HEK293 (cell line): Measurements from ENCODE around the gene PACRG.

ENCODE experiments used
- CTCF ChIA-PET: fragments of 350-600 bp; formaldehyde crosslinking; extraction: SDS; loops from one replicate; lab custom pipeline; 2021; ENCODE audit warnings: antibody characterized with exemption; lab: Yijun Ruan, JAX
- POLR2A ChIA-PET: fragments of 300-600 bp; formaldehyde crosslinking; extraction: SDS; loops from one replicate; lab custom pipeline; 2020; ENCODE audit warnings: antibody characterized with exemption, inconsistent platforms; lab: Yijun Ruan, JAX
- H3K27ac ChIP-seq: fragments of 200-500 bp; sonication (Bioruptor generic); 2 replicates; pipeline ENCODE4 v1.5.1; 2014; ENCODE audit warnings: low read depth, low read length, control low read depth, inconsistent platforms; ENCODE audit errors: extremely low read depth
- H3K36me3 ChIP-seq, 2 experiments: fragments of 200-500 bp in 1 of 2; sonication (Bioruptor generic) in 1 of 2; 1 replicate in 1 of 2; 2 replicates in 1 of 2; pipeline ENCODE4 v1.5.1; 2014 to 2017; ENCODE audit warnings: inconsistent platforms in 2 of 2, low read length in 2 of 2; ENCODE audit not compliant: control insufficient read depth in 2 of 2, insufficient read depth in 1 of 2
- H3K4me1 ChIP-seq: fragments of 200-500 bp; sonication (Bioruptor generic); 2 replicates; pipeline ENCODE4 v1.5.1; 2014; ENCODE audit warnings: mild to moderate bottlenecking, low read length, inconsistent platforms; ENCODE audit not compliant: control insufficient read depth, insufficient read depth
- H3K4me3 ChIP-seq: 2 replicates; pipeline ENCODE4 v1.5.1; 2011; ENCODE audit warnings: low read depth, mild to moderate bottlenecking, control low read depth, low read length, moderate library complexity
- H3K9me3 ChIP-seq: fragments of 200-500 bp; sonication (Bioruptor generic); 2 replicates; pipeline ENCODE4 v1.5.1; 2014; ENCODE audit warnings: low read depth, low read length, inconsistent platforms; ENCODE audit not compliant: control insufficient read depth, insufficient read depth
- GLIS2 ChIP-seq: fragments of 450-650 bp; formaldehyde crosslinking; IDR thresholded peaks from 2 replicates; pipeline ENCODE4 v1.5.1; 2016; ENCODE audit warnings: missing biosample characterization, missing genetic modification characterization
- OSR2 ChIP-seq: fragments of 450-650 bp; formaldehyde crosslinking; IDR thresholded peaks from 2 replicates; pipeline ENCODE4 v1.5.1; 2016; ENCODE audit warnings: missing biosample characterization, missing genetic modification characterization
- ZNF169 ChIP-seq: fragments of 450-650 bp; formaldehyde crosslinking; IDR thresholded peaks from 2 replicates; pipeline ENCODE4 v1.5.1; 2016; ENCODE audit warnings: missing biosample characterization, missing genetic modification characterization
- ZNF350 ChIP-seq: fragments of 450-650 bp; formaldehyde crosslinking; IDR thresholded peaks from 2 replicates; pipeline ENCODE4 v1.5.0; 2017; ENCODE audit warnings: missing biosample characterization, mild to moderate bottlenecking, missing genetic modification characterization
- ZNF398 ChIP-seq: fragments of 450-650 bp; formaldehyde crosslinking; IDR thresholded peaks from 2 replicates; pipeline ENCODE4 v1.5.1; 2017; ENCODE audit warnings: missing biosample characterization, missing genetic modification characterization
- ZNF521 ChIP-seq: fragments of 450-650 bp; formaldehyde crosslinking; IDR thresholded peaks from 2 replicates; pipeline ENCODE4 v1.5.1; 2017; ENCODE audit warnings: missing biosample characterization, mild to moderate bottlenecking, missing genetic modification characterization
- ZNF701 ChIP-seq: fragments of 450-650 bp; formaldehyde crosslinking; IDR thresholded peaks from 2 replicates; pipeline ENCODE4 v1.5.1; 2016; ENCODE audit warnings: missing biosample characterization, missing genetic modification characterization
- ZNF785 ChIP-seq: fragments of 450-650 bp; formaldehyde crosslinking; IDR thresholded peaks from 2 replicates; pipeline ENCODE4 v1.5.1; 2016; ENCODE audit warnings: missing biosample characterization, missing genetic modification characterization
- ZNF837 ChIP-seq: fragments of 450-650 bp; formaldehyde crosslinking; IDR thresholded peaks from 2 replicates; pipeline ENCODE4 v1.5.1; 2016; ENCODE audit warnings: missing biosample characterization, missing genetic modification characterization
- ZSCAN16 ChIP-seq: fragments of 450-650 bp; formaldehyde crosslinking; IDR thresholded peaks from 2 replicates; pipeline ENCODE4 v1.5.1; 2016; ENCODE audit warnings: missing biosample characterization, missing genetic modification characterization
- TF ChIP-seq, protein P1 (sequence below): fragments of 450-650 bp; formaldehyde crosslinking; IDR thresholded peaks from 2 replicates; pipeline ENCODE4 v1.5.1; 2016; ENCODE audit warnings: missing biosample characterization, missing genetic modification characterization
- TF ChIP-seq, protein P2 (sequence below): fragments of 450-650 bp; formaldehyde crosslinking; IDR thresholded peaks from 2 replicates; pipeline ENCODE4 v1.5.1; 2016; ENCODE audit warnings: missing biosample characterization, missing genetic modification characterization, borderline replicate concordance
- TF ChIP-seq, protein P3 (sequence below): fragments of 450-650 bp; IDR thresholded peaks from 2 replicates; pipeline ENCODE4 v1.5.1; 2018; ENCODE audit warnings: missing biosample characterization, mild to moderate bottlenecking, missing genetic modification characterization

PACRG gene

GRCh38 chr6:163083141-163083540, 355.4 kb downstream of the PACRG start:
- H3K4me3 ChIP-seq = no peak overlapping the region
- ChIA-PET POLR2A (no interaction called here), CTCF (no interaction called here)
- no peak overlapping the region for H3K27ac ChIP-seq
- H3K4me1 ChIP-seq = no peaks in the 10 kb centered on the region
- H3K9me3 ChIP-seq = no peaks in the 10 kb centered on the region
- no peak for TF ChIP-seq OSR2 (tag by site-specific recombination)
- no peaks in the 10 kb centered on the region for H3K36me3 ChIP-seq

GRCh38 chr6:163085426-163085825, 357.7 kb downstream of the PACRG start:
- no peaks in the 10 kb centered on the region for H3K36me3 ChIP-seq
- H3K4me3 ChIP-seq = no peak overlapping the region
- ChIA-PET CTCF (no interaction called here), POLR2A (interaction anchor here (0.5 kb wide), 1 partner anchor 1007 kb away, joined by 5 read pairs; no protein-coding TSS in a partner anchor)
- no peak for TF ChIP-seq ZNF169
- no peak for TF ChIP-seq ZNF350 (tag by site-specific recombination)
- TF ChIP-seq GLIS2 (tag by site-specific recombination) = no peak
- TF ChIP-seq, protein P1, sequence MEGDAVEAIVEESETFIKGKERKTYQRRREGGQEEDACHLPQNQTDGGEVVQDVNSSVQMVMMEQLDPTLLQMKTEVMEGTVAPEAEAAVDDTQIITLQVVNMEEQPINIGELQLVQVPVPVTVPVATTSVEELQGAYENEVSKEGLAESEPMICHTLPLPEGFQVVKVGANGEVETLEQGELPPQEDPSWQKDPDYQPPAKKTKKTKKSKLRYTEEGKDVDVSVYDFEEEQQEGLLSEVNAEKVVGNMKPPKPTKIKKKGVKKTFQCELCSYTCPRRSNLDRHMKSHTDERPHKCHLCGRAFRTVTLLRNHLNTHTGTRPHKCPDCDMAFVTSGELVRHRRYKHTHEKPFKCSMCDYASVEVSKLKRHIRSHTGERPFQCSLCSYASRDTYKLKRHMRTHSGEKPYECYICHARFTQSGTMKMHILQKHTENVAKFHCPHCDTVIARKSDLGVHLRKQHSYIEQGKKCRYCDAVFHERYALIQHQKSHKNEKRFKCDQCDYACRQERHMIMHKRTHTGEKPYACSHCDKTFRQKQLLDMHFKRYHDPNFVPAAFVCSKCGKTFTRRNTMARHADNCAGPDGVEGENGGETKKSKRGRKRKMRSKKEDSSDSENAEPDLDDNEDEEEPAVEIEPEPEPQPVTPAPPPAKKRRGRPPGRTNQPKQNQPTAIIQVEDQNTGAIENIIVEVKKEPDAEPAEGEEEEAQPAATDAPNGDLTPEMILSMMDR (tag by site-specific recombination) = no peak
- no peak for TF ChIP-seq ZNF785 (tag by site-specific recombination)
- TF ChIP-seq ZNF701 = no peak
- TF ChIP-seq, protein P2, sequence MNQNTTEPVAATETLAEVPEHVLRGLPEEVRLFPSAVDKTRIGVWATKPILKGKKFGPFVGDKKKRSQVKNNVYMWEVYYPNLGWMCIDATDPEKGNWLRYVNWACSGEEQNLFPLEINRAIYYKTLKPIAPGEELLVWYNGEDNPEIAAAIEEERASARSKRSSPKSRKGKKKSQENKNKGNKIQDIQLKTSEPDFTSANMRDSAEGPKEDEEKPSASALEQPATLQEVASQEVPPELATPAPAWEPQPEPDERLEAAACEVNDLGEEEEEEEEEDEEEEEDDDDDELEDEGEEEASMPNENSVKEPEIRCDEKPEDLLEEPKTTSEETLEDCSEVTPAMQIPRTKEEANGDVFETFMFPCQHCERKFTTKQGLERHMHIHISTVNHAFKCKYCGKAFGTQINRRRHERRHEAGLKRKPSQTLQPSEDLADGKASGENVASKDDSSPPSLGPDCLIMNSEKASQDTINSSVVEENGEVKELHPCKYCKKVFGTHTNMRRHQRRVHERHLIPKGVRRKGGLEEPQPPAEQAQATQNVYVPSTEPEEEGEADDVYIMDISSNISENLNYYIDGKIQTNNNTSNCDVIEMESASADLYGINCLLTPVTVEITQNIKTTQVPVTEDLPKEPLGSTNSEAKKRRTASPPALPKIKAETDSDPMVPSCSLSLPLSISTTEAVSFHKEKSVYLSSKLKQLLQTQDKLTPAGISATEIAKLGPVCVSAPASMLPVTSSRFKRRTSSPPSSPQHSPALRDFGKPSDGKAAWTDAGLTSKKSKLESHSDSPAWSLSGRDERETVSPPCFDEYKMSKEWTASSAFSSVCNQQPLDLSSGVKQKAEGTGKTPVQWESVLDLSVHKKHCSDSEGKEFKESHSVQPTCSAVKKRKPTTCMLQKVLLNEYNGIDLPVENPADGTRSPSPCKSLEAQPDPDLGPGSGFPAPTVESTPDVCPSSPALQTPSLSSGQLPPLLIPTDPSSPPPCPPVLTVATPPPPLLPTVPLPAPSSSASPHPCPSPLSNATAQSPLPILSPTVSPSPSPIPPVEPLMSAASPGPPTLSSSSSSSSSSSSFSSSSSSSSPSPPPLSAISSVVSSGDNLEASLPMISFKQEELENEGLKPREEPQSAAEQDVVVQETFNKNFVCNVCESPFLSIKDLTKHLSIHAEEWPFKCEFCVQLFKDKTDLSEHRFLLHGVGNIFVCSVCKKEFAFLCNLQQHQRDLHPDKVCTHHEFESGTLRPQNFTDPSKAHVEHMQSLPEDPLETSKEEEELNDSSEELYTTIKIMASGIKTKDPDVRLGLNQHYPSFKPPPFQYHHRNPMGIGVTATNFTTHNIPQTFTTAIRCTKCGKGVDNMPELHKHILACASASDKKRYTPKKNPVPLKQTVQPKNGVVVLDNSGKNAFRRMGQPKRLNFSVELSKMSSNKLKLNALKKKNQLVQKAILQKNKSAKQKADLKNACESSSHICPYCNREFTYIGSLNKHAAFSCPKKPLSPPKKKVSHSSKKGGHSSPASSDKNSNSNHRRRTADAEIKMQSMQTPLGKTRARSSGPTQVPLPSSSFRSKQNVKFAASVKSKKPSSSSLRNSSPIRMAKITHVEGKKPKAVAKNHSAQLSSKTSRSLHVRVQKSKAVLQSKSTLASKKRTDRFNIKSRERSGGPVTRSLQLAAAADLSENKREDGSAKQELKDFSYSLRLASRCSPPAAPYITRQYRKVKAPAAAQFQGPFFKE = no peak
- TF ChIP-seq, protein P3, sequence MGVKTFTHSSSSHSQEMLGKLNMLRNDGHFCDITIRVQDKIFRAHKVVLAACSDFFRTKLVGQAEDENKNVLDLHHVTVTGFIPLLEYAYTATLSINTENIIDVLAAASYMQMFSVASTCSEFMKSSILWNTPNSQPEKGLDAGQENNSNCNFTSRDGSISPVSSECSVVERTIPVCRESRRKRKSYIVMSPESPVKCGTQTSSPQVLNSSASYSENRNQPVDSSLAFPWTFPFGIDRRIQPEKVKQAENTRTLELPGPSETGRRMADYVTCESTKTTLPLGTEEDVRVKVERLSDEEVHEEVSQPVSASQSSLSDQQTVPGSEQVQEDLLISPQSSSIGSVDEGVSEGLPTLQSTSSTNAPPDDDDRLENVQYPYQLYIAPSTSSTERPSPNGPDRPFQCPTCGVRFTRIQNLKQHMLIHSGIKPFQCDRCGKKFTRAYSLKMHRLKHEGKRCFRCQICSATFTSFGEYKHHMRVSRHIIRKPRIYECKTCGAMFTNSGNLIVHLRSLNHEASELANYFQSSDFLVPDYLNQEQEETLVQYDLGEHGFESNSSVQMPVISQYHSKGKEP (tag by site-specific recombination) = no peak
- TF ChIP-seq ZNF398 = no peak
- TF ChIP-seq ZNF521 (tag by site-specific recombination) = no peak
- TF ChIP-seq ZNF837 (tag by site-specific recombination) = no peak
- TF ChIP-seq ZSCAN16 (tag by site-specific recombination) = no peak
- H3K27ac ChIP-seq = no peak overlapping the region
- no peaks in the 10 kb centered on the region for H3K9me3 ChIP-seq
- H3K4me1 ChIP-seq = no peaks in the 10 kb centered on the region
